Lung (tissue), 12 donors: ENCODE data around the gene HEY2. TPM values are rescaled to one million over a fixed set of nuclear protein-coding genes. Genes with fewer than 3 reads are reported as not detected.

Experiments used
- ATAC-seq: fragments of 200-7000 bp; cut with Tn5 transposase; one replicate; pipeline ENCODE4 v1.9.1; 2020; ENCODE audit warnings: moderate number of reproducible peaks; ENCODE audit not compliant: insufficient read depth, low FRiP score
- DNase-seq, 3 donors: peaks; one replicate each; pipeline ENCODE4 v3.0.0-alpha.2; 2013 to 2017
- H3K27ac ChIP-seq, 2 donors: one replicate each; pipeline ENCODE4 v1.5.1; 2013; ENCODE audit warnings: mild to moderate bottlenecking in 2 of 2, moderate library complexity in 2 of 2, control low read depth in 1 of 2, inconsistent platforms in 1 of 2, low read depth in 1 of 2, low read length in 1 of 2
- H3K27me3 ChIP-seq, 3 donors: one replicate each; pipeline ENCODE4 v1.5.1; 2013; ENCODE audit warnings: low read length in 2 of 3; ENCODE audit not compliant: control insufficient read depth in 3 of 3, insufficient read depth in 3 of 3
- H3K36me3 ChIP-seq, 4 donors: one replicate each; pipeline ENCODE4 v1.5.1; 2013; ENCODE audit warnings: low read length in 4 of 4, mild to moderate bottlenecking in 1 of 4, moderate library complexity in 1 of 4; ENCODE audit not compliant: control insufficient read depth in 4 of 4, insufficient read depth in 4 of 4
- H3K4me1 ChIP-seq, 5 donors: one replicate each; pipeline ENCODE4 v1.5.1; 2013; ENCODE audit warnings: low read length in 5 of 5, mild to moderate bottlenecking in 2 of 5, moderate library complexity in 1 of 5; ENCODE audit not compliant: control insufficient read depth in 5 of 5, insufficient read depth in 5 of 5
- H3K4me3 ChIP-seq: one replicate; pipeline ENCODE4 v1.5.1; 2013; ENCODE audit warnings: mild to moderate bottlenecking, control low read depth, moderate library complexity
- H3K9ac ChIP-seq, 2 donors: one replicate each; pipeline ENCODE4 v1.5.1; 2013; ENCODE audit warnings: low read length in 2 of 2, control low read depth in 1 of 2; ENCODE audit not compliant: insufficient read depth in 1 of 2
- H3K9me3 ChIP-seq, 4 donors: one replicate each; pipeline ENCODE4 v1.5.1; 2013; ENCODE audit warnings: low read length in 3 of 4, mild to moderate bottlenecking in 1 of 4, moderate library complexity in 1 of 4; ENCODE audit not compliant: control insufficient read depth in 4 of 4, insufficient read depth in 3 of 4
- WGBS, 2 donors: extraction: QIAGEN DNeasy Blood & Tissue Kit; methylation state at CpG; one replicate each; pipeline ENCODE4 v1.1.7; 2013; 5-methylcytosine and 5-hydroxymethylcytosine counted together
- polyA plus RNA-seq, 2 donors: library from polyadenylated mRNA; stranded (reverse); fragments of 200-250 nt; gene quantifications; one replicate each; pipeline ENCODE4 v1.2.1, GENCODE V29; 2013
- total RNA-seq, 2 donors: library from RNA; depleted of rRNA in 1 of 2; stranded (reverse); fragments of >200 nt in 1 of 2; gene quantifications; one replicate each; pipeline ENCODE4 v1.2.1, GENCODE V29; 2014 to 2021
- TF ChIP-seq, protein P1 (sequence below): IDR thresholded peaks from 2 replicates; pipeline ENCODE4 v1.5.1; 2012; ENCODE audit warnings: mild to moderate bottlenecking; ENCODE audit errors: control extremely low read depth, extremely low read depth
- donor health status: control.
- donor health status: control.
- donor health status: Bipolar disorder and iron deficiency.
- donor health status: healthy.
- donor health status: DM: yes; HTN: yes; CAD: no.

Gene HEY2
- total and polyA plus RNA-seq, 4 donors: 1.0 to 5.2 (median 1.5) TPM

DNA sequence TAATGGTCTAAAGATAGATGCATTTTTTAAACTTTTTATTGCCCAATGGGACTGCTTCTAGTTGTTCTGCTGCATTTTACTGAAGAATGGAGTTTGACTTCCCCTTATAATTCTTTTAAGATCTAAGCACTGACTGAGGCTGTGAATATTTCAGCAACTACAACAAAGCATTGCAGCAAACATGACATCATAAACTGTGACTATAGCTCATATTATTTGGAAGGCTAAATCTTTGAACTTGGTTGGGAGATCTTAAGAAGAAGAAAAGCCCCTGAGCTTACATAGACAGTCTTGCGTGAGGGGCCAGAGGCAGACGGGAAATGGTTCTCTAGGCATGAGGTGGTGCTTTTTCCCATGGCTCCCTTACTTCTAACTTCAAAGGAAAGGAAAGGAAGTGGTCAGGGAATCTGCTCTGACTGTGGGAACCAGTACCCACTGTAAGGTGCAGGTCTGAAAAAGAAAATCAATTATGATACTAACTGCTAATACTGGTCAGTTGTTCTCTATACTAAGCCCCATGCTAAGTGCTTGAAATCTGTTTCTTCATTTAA is 14.8 kb downstream of the HEY2 start:
- no peak overlapping the region for H3K27ac ChIP-seq
- H3K4me3 ChIP-seq: no peak overlapping the region
- H3K27me3 ChIP-seq: peaks cover 0 to 4% (median 0%) of the 10 kb centered on the region in 3 donors
- no peak for DNase-seq
- no peak overlapping the region for H3K9ac ChIP-seq
- TF ChIP-seq, protein P1, sequence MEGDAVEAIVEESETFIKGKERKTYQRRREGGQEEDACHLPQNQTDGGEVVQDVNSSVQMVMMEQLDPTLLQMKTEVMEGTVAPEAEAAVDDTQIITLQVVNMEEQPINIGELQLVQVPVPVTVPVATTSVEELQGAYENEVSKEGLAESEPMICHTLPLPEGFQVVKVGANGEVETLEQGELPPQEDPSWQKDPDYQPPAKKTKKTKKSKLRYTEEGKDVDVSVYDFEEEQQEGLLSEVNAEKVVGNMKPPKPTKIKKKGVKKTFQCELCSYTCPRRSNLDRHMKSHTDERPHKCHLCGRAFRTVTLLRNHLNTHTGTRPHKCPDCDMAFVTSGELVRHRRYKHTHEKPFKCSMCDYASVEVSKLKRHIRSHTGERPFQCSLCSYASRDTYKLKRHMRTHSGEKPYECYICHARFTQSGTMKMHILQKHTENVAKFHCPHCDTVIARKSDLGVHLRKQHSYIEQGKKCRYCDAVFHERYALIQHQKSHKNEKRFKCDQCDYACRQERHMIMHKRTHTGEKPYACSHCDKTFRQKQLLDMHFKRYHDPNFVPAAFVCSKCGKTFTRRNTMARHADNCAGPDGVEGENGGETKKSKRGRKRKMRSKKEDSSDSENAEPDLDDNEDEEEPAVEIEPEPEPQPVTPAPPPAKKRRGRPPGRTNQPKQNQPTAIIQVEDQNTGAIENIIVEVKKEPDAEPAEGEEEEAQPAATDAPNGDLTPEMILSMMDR: no peak
- H3K4me1 ChIP-seq: peaks cover 0 to 7% (median 0%) of the 10 kb centered on the region in 5 donors
- WGBS, 2 donors: 65 to 78% methylated on average over 2 of the region's 2 CpGs
- H3K36me3 ChIP-seq: peaks cover 0 to 8% (median 0%) of the 10 kb centered on the region in 4 donors
- ATAC-seq: no peak
- peaks cover 0 to 2% (median 0%) of the 10 kb centered on the region in 4 donors for H3K9me3 ChIP-seq

GRCh38 chr6:125765944-125766343 is 16.5 kb downstream of the HEY2 start:
- no peaks in the 10 kb centered on the region for H3K36me3 ChIP-seq
- ATAC-seq: no peak
- no peak overlapping the region for H3K4me3 ChIP-seq
- no peak overlapping the region for H3K9ac ChIP-seq
- no peak for DNase-seq
- H3K27me3 ChIP-seq: no peaks in the 10 kb centered on the region
- H3K27ac ChIP-seq: no peak overlapping the region
- TF ChIP-seq, protein P1: no peak
- H3K4me1 ChIP-seq: peaks cover 0 to 2% (median 0%) of the 10 kb centered on the region in 5 donors
- 71 to 94% methylated on average over 1 of the region's 1 CpG for WGBS, 2 donors
- H3K9me3 ChIP-seq: no peaks in the 10 kb centered on the region

GRCh38 chr6:125766641-125767040 is 17.2 kb downstream of the HEY2 start:
- no peak overlapping the region for H3K27ac ChIP-seq
- no peak overlapping the region for H3K9ac ChIP-seq
- no peaks in the 10 kb centered on the region for H3K36me3 ChIP-seq
- TF ChIP-seq, protein P1: no peak
- H3K4me1 ChIP-seq: peaks cover 0 to 2% (median 0%) of the 10 kb centered on the region in 5 donors
- H3K4me3 ChIP-seq: no peak overlapping the region
- no peak for DNase-seq
- no peaks in the 10 kb centered on the region for H3K27me3 ChIP-seq
- 80 to 92% methylated on average over 4 of the region's 4 CpGs for WGBS, 2 donors
- H3K9me3 ChIP-seq: no peaks in the 10 kb centered on the region
- no peak for ATAC-seq
